Measurements from ENCODE around the gene BTRC.

BTRC gene

DNA sequence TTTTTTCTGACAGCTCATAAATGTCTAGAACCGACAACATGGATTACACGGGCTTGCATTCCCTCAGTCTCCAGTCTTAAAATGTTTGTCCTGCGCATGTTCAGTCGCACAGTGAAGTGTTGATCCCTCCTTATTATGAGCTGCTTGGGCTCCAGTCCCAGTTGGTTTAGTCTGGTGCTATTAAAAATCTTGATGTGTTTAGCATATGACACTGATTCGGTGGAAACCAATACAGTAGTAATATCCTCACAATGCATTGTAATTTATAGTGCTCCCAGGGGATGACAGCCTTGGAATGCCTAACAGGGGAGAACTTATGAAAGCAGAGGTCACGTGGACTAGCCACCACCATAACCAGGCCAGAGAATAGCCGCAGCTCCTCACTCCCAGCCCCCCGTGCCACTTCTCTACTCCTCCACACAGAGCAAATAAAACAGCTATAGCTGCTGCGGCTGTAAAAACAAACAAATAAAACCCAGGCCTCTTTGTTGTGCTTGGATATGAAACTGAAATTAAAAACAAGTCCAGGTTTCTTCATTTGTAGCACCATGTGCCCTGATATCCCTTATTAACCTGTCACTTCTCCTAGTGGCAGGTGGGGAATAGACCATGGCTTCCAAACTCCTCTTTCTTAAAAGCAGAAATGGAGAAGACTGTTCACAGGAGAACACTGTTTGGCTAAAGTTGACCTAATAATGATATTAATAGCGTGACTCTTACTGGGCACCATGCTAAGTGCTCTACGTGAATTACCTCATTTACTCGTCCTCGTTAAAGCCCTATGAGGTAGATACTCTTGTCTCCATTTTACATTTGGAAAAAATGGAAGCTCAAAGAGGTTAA lies 241.8 kb downstream of the BTRC start:
- Mint-ChIP-seq H3K9me3 (no peaks in the 10 kb centered on the region), H3K4me3 (no peak overlapping the region), H3K4me1 (no peaks in the 10 kb centered on the region), H3K27ac (no peak overlapping the region), H3K36me3 (no peaks in the 10 kb centered on the region)
- DNase-seq (ENCODE audit: low spot score in 2 of 2) (no peak), ATAC-seq (no peak)

DNA sequence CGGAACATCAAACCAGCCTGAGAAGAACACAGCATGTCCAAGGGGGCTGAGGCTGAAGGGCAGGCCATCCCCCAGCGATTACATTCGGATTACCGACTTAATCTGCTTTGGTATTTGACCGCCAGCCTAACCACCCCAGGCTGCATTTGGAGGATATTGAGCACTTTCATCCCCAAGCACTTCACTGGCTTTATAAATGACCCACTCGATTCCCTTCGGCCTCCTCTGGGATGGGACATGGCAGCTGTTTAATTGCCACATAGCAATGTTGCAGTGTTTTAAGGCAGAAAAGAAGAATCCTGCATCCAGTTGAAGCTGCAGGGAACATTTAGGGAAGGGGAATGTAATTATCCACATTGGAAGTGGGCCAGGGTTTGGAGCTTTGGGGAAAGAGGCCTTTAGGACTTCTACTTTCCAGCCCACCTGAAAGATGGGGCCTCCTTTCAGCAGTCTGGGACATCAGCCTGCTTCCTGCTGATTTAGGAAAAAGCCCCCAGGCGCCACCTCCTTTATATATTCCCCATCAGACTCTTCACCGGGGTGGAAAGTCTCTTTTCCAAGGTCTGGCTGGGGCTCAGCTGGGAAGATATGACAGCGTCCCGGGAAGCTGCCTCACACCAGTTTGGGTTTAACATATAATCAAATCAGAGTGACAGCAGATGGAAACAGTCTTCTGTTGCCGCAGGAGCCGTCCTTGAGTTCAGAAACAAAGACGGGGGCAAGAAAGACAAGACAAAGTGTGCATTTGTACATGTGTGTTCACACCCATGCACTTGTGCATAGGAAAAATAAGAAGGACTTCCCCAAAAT lies 243.3 kb downstream of the BTRC start:
- H3K27ac Mint-ChIP-seq: no peak overlapping the region
- DNase-seq (ENCODE audit: low spot score in 2 of 2) (no peak), ATAC-seq (no peak)
- H3K4me1 Mint-ChIP-seq: no peaks in the 10 kb centered on the region
- H3K36me3 Mint-ChIP-seq: no peaks in the 10 kb centered on the region
- no peaks in the 10 kb centered on the region for H3K9me3 Mint-ChIP-seq
- H3K4me3 Mint-ChIP-seq: no peak overlapping the region

DNA sequence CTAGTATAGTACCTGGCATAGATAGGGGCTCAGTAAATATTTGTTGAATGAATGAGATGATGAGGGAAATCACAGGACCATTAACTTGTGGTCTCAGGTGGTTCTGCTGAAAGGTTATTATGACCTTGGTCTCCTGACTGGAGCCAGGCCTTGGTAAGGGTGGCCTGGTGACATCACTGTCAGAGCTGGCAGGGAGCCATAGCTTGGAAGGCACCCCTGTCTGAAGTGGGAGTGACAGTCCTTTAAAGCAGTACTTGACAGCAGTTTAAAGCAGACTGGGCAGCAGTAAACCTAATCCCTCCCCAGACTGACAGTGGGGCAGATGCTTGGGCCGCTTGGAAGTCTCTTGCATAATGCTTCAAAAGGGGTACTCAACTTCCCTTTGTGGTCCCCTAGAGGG lies 247.6 kb downstream of the BTRC start:
- DNase-seq (ENCODE audit: low spot score in 2 of 2): no peak

DNA sequence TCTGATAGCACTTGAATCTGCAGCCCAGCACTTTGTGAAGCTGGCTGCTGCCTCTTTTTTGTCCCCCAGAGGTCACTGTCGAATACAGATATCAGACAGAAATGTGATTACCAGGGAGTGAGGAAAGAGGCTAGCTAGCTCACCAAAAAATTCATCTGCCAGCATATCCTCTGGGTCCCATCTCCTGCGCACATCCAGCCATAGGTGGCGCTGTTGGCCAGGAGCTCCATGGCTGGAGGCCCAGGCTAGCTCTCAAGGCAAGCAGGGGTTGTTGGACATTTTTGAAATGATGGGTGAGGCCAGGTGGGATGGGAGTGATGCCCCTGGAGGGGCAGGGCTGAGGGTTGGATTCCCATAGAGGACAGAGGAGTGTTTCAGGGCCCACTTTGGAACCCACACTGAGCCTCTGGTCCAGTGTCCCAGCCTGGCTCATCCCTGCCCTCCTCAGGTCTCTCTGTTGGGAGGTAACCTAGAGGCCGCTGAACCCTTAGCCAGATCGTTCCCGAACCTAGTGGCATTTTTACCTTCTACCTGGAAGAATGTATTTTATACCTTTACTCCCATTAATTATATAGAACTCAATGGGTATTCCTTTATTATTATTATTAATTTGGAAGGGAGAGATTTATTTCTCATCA lies 248.9 kb downstream of the BTRC start:
- ATAC-seq (peak; percentile 90), DNase-seq (ENCODE audit: low spot score in 2 of 2) (peak; percentile 62 to 86)
- Mint-ChIP-seq H3K36me3 (peaks cover 27% of the 10 kb centered on the region), H3K4me1 (no peaks in the 10 kb centered on the region), H3K27ac (no peak overlapping the region), H3K4me3 (no peak overlapping the region), H3K9me3 (no peaks in the 10 kb centered on the region)

More for the DNA sequence above, 247.6 kb downstream of the BTRC start:
- no peak for ATAC-seq
- H3K4me3 Mint-ChIP-seq: no peak overlapping the region
- H3K27ac Mint-ChIP-seq: peak overlapping the region; percentile 39
- H3K36me3 Mint-ChIP-seq: peaks cover 16% of the 10 kb centered on the region
- no peaks in the 10 kb centered on the region for H3K9me3 Mint-ChIP-seq
- no peaks in the 10 kb centered on the region for H3K4me1 Mint-ChIP-seq
